Skeletal muscle satellite cell (primary cell): ENCODE measurements around the gene NME5. TPM values are rescaled to one million over a fixed set of nuclear protein-coding genes. Genes with fewer than 3 reads are reported as not detected.

Experiments used
- H3K27me3 ChIP-seq: 2 replicates; pipeline ENCODE4 v1.7.0; 2013; ENCODE audit warnings: low read length; ENCODE audit not compliant: control insufficient read depth, insufficient read depth
- H3K36me3 ChIP-seq: 2 replicates; pipeline ENCODE4 v1.7.0; 2013; ENCODE audit warnings: mild to moderate bottlenecking, control low read depth, low read length; ENCODE audit not compliant: insufficient read depth
- H3K4me1 ChIP-seq: 2 replicates; pipeline ENCODE4 v1.7.0; 2013; ENCODE audit warnings: low read length; ENCODE audit not compliant: control insufficient read depth, insufficient read depth
- H3K4me2 ChIP-seq: 2 replicates; pipeline ENCODE4 v1.7.0; 2013; ENCODE audit warnings: mild to moderate bottlenecking, low read length
- H3K4me3 ChIP-seq: 2 replicates; pipeline ENCODE4 v1.7.0; 2013; ENCODE audit warnings: low read length
- H3K9ac ChIP-seq: 2 replicates; pipeline ENCODE4 v1.7.0; 2013; ENCODE audit warnings: mild to moderate bottlenecking, low read depth, low read length, moderate library complexity
- H3K9me3 ChIP-seq: replicated peaks from 2 replicates; pipeline ENCODE4 v1.7.0; 2013; ENCODE audit warnings: mild to moderate bottlenecking, control low read depth, low read length
- small RNA-seq: library from RNA; depleted of rRNA; stranded (forward); fragments of <200 nt; gene quantifications from one replicate; pipeline ENCODE3, GENCODE V24; 2012

Gene NME5

DNA sequence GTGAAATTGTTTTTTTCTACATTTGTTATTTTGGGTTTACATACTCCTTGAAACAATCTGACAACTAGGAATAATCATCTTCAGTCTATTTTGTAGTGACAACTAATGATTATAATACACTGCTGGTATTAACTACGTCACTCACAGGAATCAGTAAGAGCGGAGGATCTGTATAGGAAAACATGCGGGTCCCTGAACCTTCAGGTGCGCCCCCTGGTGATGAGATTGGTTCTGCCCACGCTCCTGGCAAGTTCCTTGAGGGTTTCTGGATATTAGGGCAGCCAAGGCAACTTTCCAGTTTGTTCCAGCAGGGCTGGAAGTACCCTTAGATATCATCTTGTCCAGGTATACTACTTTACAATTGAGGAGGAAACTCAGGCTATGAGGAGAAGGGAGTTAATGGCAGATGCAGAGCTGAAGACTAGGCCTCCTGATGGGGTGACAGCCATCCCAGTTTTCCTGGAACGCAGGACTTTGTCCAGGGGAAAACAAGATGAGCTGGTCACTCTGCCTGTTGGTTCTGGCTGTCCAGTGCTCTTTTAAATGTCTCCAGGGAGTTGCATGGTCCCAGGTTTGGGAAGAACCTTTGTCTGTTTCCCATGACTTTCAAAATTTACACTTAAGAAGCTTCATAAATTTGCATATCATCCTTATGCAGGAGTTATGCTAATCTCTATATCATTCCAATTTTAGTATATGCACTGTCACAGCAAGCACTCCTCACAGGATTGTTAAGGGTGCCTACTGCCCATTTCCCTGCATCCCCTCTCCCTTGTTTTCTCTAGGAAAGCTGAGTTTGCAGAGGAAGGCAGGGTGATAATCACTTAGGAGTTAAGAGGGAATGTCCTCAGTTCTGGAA lies 70.3 kb downstream of the NME5 start:
- Histone ChIP-seq H3K36me3 (no peaks in the 10 kb centered on the region), H3K4me1 (no peaks in the 10 kb centered on the region), H3K27me3 (peaks cover 4% of the 10 kb centered on the region), H3K9ac (no peak overlapping the region), H3K4me2 (no peak overlapping the region), H3K4me3 (no peak overlapping the region), H3K9me3 (no peaks in the 10 kb centered on the region)

DNA sequence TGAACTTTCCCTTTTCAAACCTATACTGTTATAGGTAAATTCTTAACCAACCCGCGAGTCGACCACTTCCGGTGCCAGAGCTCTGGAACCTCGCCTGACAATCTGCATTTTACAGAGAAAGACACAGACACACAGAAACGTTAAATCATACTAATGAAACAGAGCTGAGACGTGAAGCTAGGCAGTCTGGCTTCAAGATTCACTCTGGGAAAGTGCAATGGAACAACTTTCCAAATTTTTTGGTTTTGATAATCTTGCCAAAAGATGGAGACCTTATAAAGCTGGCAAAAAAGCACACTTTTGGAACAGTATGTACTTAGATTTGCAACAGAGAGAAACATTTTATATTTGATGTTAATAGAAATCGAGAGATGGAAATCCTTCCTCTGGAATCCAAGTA lies 71.3 kb downstream of the NME5 start:
- Histone ChIP-seq H3K9ac (no peak overlapping the region), H3K36me3 (no peaks in the 10 kb centered on the region), H3K4me3 (no peak overlapping the region), H3K9me3 (no peaks in the 10 kb centered on the region), H3K4me2 (no peak overlapping the region), H3K4me1 (no peaks in the 10 kb centered on the region), H3K27me3 (peaks cover 4% of the 10 kb centered on the region)

Small RNA genes within 50 kb of the gene (small RNA-seq; reads per million reads assigned to genes)
- gene RNU6-1148P: not detected
- 0.28 reads per million for gene RNU6-460P
- 0.56 reads per million for gene RNU6-888P
